ENCODE measurements around the gene TNN. TPM values are rescaled to one million over a fixed set of nuclear protein-coding genes. Genes with fewer than 3 reads are reported as not detected.

Gene TNN
- total and polyA plus RNA-seq, 2 donors (not counting 1 experiment from before 2014, with no cell fraction given), result not detected

DNA sequence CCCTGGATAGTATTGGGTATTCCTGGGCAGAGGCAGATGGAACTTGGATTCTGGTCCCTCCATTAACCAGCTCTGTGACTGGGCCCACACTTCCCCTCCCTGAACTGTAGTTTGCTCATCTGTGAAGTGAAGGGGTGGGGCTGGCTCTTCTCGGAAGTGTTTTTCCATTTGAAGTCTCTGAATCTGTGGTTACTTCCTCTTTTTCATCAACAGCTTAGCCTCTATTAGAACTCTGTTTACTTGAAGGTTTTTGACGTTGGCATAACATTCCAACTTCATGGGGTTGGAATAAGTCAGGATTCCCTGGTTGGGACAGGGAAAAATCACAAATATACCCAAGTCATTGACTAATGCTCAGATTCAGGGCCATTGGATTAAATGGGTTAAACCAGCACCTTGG is 121.3 kb downstream of the TNN start:
- Histone ChIP-seq H3K4me3 (replicated peaks in 1 of 4; ENCODE audit: control extremely low read depth in 1 of 4, insufficient read depth in 1 of 4, low read depth in 3 of 4, low read length in 4 of 4) (no peak overlapping the region), H3K9ac (ENCODE audit: insufficient read depth, low read length) (no peak overlapping the region), H3K79me2 (ENCODE audit: control insufficient read depth, insufficient read depth, low read length) (no peaks in the 10 kb centered on the region), H3K4me2 (ENCODE audit: extremely low read depth, insufficient read depth, low read length) (no peak overlapping the region), H4K20me1 (ENCODE audit: control insufficient read depth, extremely low read depth, insufficient read depth, low read length) (no peaks in the 10 kb centered on the region), H3K4me1 (ENCODE audit: control insufficient read depth, extremely low read depth, insufficient read depth, low read length) (peaks cover 3% of the 10 kb centered on the region), H3K27me3 (ENCODE audit: control insufficient read depth, insufficient read depth, low read length) (peaks cover 6% of the 10 kb centered on the region), H3K9me3 (ENCODE audit: control insufficient read depth, insufficient read depth, low read depth, low read length) (no peaks in the 10 kb centered on the region), H3K27ac (ENCODE audit: insufficient read depth, low read length) (no peak overlapping the region), H2AFZ (ENCODE audit: low read length) (no peak overlapping the region), H3K36me3 (ENCODE audit: control insufficient read depth, insufficient read depth, low read length) (no peaks in the 10 kb centered on the region)
- TF ChIP-seq, protein P1, sequence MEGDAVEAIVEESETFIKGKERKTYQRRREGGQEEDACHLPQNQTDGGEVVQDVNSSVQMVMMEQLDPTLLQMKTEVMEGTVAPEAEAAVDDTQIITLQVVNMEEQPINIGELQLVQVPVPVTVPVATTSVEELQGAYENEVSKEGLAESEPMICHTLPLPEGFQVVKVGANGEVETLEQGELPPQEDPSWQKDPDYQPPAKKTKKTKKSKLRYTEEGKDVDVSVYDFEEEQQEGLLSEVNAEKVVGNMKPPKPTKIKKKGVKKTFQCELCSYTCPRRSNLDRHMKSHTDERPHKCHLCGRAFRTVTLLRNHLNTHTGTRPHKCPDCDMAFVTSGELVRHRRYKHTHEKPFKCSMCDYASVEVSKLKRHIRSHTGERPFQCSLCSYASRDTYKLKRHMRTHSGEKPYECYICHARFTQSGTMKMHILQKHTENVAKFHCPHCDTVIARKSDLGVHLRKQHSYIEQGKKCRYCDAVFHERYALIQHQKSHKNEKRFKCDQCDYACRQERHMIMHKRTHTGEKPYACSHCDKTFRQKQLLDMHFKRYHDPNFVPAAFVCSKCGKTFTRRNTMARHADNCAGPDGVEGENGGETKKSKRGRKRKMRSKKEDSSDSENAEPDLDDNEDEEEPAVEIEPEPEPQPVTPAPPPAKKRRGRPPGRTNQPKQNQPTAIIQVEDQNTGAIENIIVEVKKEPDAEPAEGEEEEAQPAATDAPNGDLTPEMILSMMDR (conservative IDR thresholded peaks at IDR 0.05 in 1 of 2, IDR thresholded peaks at IDR 0.05 in 1 of 2; ENCODE audit: low read depth in 1 of 2, low read length in 2 of 2), result no peak
- TF ChIP-seq EZH2 (IDR thresholded peaks at IDR 0.05; ENCODE audit: low read length, missing control alignments), result no peak
- DNase-seq (ENCODE audit: low read depth in 2 of 2), result no peak

DNA sequence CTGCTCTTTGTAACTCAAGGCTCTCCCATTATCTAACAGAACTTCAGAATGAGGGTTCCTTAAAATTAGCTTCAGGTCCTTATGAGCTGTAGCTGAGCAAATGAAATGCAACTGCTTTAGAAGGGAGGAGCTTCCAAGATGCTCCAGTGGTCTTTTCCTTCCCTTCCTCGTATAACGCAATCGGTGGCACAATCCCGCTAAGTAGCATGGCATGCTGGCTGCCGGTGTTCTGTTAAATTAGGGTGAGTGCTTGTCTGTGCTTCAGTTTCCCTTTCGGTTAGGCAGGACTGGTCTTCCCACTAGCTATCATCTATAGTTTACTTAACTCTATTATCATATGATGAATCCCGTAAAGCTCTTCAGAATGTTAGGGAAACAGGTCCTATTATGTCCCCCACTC is 124.0 kb downstream of the TNN start:
- H3K4me3 ChIP-seq (replicated peaks in 1 of 4; ENCODE audit: control extremely low read depth in 1 of 4, insufficient read depth in 1 of 4, low read depth in 3 of 4, low read length in 4 of 4), result peak overlapping the region; percentile 52 to 62 (median 54)
- H3K9ac ChIP-seq (ENCODE audit: insufficient read depth, low read length), result no peak overlapping the region
- peaks cover 3% of the 10 kb centered on the region for H3K4me1 ChIP-seq (ENCODE audit: control insufficient read depth, extremely low read depth, insufficient read depth, low read length)
- H3K4me2 ChIP-seq (ENCODE audit: extremely low read depth, insufficient read depth, low read length), result peak overlapping the region; percentile 83
- peak overlapping the region; percentile 27 for H2AFZ ChIP-seq (ENCODE audit: low read length)
- no peaks in the 10 kb centered on the region for H4K20me1 ChIP-seq (ENCODE audit: control insufficient read depth, extremely low read depth, insufficient read depth, low read length)
- H3K79me2 ChIP-seq (ENCODE audit: control insufficient read depth, insufficient read depth, low read length), result no peaks in the 10 kb centered on the region
- no peak overlapping the region for H3K27ac ChIP-seq (ENCODE audit: insufficient read depth, low read length)
- no peaks in the 10 kb centered on the region for H3K9me3 ChIP-seq (ENCODE audit: control insufficient read depth, insufficient read depth, low read depth, low read length)
- TF ChIP-seq, protein P1 (conservative IDR thresholded peaks at IDR 0.05 in 1 of 2, IDR thresholded peaks at IDR 0.05 in 1 of 2; ENCODE audit: low read depth in 1 of 2, low read length in 2 of 2), result no peak
- TF ChIP-seq EZH2 (IDR thresholded peaks at IDR 0.05; ENCODE audit: low read length, missing control alignments), result no peak
- peaks cover 6% of the 10 kb centered on the region for H3K27me3 ChIP-seq (ENCODE audit: control insufficient read depth, insufficient read depth, low read length)
- DNase-seq (ENCODE audit: low read depth in 2 of 2), result no peak
- H3K36me3 ChIP-seq (ENCODE audit: control insufficient read depth, insufficient read depth, low read length), result no peaks in the 10 kb centered on the region

DNA sequence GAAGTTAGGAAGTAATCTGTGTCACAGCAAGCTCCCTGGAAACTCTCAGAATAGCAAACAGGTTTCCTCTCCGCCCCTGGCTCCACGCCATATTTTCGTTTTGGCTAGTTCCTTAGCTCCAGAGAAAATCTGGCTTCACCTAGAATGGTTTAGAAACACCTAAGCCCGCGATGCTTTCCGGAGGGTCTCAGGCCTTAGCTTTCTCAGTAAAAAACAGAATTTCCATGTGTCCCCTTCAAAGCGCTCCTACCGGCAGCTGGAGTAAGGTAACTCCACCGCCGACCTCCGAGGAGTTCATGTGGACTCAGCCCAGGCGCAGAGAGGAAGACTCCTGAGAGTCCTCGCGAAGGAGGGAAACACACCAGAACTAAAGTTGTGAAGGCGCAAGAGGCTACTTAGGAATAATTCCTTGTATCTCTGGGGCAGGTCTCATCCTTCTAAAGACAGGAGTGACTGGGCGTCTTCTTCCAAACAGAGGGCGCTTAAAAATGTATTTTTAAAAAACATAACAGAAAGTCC is 124.5 kb downstream of the TNN start:
- H3K27me3 ChIP-seq (ENCODE audit: control insufficient read depth, insufficient read depth, low read length), result peaks cover 6% of the 10 kb centered on the region
- H2AFZ ChIP-seq (ENCODE audit: low read length), result peak overlapping the region; percentile 57
- peaks cover 3% of the 10 kb centered on the region for H3K4me1 ChIP-seq (ENCODE audit: control insufficient read depth, extremely low read depth, insufficient read depth, low read length)
- H3K27ac ChIP-seq (ENCODE audit: insufficient read depth, low read length), result no peak overlapping the region
- H3K4me2 ChIP-seq (ENCODE audit: extremely low read depth, insufficient read depth, low read length), result peak overlapping the region; percentile 83
- no peaks in the 10 kb centered on the region for H3K79me2 ChIP-seq (ENCODE audit: control insufficient read depth, insufficient read depth, low read length)
- peak overlapping the region; percentile 52 to 62 (median 54) for H3K4me3 ChIP-seq (replicated peaks in 1 of 4; ENCODE audit: control extremely low read depth in 1 of 4, insufficient read depth in 1 of 4, low read depth in 3 of 4, low read length in 4 of 4)
- H4K20me1 ChIP-seq (ENCODE audit: control insufficient read depth, extremely low read depth, insufficient read depth, low read length), result no peaks in the 10 kb centered on the region
- H3K9me3 ChIP-seq (ENCODE audit: control insufficient read depth, insufficient read depth, low read depth, low read length), result no peaks in the 10 kb centered on the region
- no peak for DNase-seq (ENCODE audit: low read depth in 2 of 2)
- peak overlapping the region; percentile 1 for H3K9ac ChIP-seq (ENCODE audit: insufficient read depth, low read length)
- TF ChIP-seq, protein P1 (conservative IDR thresholded peaks at IDR 0.05 in 1 of 2, IDR thresholded peaks at IDR 0.05 in 1 of 2; ENCODE audit: low read depth in 1 of 2, low read length in 2 of 2), result no peak
- TF ChIP-seq EZH2 (IDR thresholded peaks at IDR 0.05; ENCODE audit: low read length, missing control alignments), result no peak
- H3K36me3 ChIP-seq (ENCODE audit: control insufficient read depth, insufficient read depth, low read length), result no peaks in the 10 kb centered on the region
